Stimulated activated CD4-positive, alpha-beta T cell treated with anti-CD3 and anti-CD28 coated beads, Interleukin-4, amount 100 ng/mL, for 24 hours (primary cell): ENCODE measurements around the gene ENTPD3.
A peak's percentile ranks its signal among the peaks of the same experiment; 100 is the strongest.
"Not testable (repeated sequence)": the region's sequence is repeated elsewhere in the genome, so short reads cannot be mapped to it uniquely, and the experiment has no call there.

Source experiments
- DNase-seq: peaks from one replicate; pipeline ENCODE4 v3.0.0-alpha.2; 2020

Gene ENTPD3

DNA sequence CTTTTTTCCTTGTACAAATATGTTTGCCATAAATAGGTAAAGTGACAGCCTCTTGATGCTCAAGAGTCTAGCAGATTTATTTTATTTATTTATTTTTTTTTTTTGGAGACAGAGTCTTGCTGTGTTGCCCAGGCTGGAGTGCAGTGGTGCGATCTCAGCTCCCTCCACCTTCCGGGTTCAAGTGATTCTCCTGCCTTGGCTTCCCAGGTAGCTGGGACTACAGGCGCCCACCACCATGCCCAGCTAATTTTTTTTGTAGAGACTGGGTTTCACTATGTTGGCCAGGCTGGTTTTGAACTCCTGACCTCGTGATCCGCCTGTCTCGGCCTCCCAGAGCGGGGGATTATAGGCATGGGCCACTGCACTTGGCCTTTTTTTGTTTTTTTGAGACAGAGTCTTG is 75.9 kb downstream of the ENTPD3 start:
- not testable (repeated sequence) for DNase-seq

DNA sequence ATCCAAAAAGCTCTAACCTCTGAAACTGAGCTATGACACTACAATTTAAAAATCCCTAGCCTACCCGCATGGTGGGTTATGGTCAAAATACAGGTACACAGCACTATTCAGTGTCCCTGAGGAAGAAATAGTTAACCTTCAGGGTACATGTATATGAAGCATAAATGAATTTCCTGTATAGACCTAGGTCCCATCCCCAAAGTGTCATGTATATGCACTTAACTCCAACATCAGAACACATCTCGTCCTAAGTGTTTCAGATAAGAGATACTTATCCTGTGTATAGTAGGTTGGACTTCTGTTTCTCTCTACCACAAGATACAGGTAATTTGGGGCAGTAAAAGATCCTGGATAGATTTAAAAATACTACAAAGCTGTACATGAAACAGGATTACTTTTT is 76.6 kb downstream of the ENTPD3 start:
- DNase-seq = no peak

DNA sequence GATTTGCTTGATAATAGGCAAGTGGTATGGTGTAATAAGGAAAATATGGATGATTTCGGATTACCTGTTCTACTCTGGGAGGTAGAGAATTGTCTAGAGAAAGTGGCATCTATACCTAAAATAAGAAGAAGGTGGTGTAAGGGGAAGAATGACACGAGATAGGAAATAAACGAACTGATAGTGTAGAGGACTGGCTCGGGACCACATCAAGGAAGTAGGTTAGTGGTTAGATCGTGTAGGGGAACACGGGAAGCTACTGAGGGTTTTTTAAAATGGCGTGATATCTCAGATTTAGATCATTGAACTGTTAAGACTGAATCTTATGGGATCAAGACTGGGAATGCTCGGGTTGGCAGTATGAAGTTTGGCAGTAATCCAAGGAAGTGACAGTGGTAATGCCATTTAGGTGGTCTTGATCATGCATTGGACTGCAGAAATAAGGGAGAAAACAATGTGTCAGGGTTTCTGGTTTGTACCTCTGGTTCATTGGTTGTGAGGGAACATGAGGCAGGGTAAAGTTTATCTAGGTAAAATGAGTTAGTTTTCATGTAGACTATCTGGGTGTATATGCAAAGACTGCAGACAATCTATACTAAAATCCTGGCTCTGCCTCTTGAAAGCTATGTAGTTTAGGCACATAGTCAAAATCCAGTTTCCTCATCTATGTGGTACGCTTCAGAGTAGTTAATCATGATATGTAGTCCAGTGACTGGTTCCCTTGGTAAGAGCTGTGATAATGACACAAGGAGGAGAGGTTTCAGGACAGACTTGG is 77.5 kb downstream of the ENTPD3 start:
- DNase-seq = no peak

DNA sequence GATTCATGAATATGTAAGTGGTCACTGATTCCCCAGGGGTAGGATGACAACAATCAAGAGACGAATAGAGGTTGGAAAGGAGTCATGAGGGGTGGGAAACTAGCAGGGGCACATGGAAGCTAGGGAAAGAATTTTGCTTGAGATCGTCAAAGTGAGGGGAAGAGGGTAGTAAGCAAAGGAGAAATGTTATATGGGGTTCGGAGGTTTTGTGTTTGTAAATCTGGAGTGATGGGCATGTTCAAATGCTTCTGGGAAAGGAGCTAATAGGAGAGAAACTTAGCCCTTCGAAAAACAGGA is 78.1 kb downstream of the ENTPD3 start:
- DNase-seq = no peak

DNA sequence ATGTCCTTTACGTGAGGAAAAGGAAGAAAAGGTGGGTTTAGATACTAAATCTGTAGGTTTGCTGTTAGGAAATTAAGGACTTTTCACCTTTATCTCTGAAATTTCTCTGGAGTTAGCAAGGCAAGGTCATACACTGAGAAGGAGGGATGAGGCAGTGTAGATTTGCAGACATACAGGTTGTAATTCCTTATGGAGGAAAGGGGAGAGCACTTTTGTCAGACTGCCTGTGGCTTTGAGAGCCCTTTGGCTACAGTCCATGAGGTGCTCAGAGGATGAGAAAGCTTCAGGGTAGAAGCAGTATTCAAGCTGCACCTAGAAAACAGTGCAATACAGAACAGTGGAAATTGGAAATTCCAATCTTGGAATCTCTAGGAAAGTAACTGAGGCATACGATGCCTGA is 78.5 kb downstream of the ENTPD3 start:
- DNase-seq = no peak

DNA sequence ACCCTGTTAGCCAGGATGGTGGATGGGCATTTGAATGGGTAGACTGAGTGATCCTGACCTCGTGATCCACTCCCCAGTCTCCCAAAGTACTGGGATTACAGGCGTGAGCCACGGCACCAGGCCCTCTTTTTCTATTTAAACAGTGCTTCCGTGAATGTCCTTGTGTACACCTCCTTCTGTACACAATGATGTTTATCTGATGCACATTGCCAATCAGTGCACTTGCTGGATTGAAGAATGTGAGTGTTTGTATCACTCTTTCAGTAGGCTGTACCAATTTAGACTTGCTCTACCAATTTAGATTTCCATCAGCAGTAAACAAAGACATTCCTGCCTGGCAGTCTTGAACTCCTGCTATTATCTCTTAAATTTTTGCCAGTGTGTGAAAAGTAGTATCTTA is 81.0 kb downstream of the ENTPD3 start:
- no peak for DNase-seq

DNA sequence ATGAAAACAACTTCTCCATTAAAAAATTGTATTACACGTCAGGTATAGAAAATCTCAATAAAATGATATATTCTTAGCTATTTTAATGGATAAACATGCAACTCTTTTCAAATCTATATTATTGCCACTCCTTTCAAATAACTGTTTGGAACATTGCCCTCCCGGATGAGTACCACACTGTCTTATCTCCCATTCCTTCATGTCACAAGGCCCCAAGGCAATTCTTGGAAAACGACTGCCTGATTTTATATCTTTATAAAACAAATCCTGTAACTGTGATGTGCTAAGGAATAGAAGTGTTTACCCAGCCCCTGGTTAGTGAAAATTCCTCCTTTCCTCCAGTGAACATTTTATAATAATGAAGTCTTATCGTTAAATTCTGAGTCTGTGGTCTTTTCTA is 83.7 kb downstream of the ENTPD3 start:
- no peak for DNase-seq

DNA sequence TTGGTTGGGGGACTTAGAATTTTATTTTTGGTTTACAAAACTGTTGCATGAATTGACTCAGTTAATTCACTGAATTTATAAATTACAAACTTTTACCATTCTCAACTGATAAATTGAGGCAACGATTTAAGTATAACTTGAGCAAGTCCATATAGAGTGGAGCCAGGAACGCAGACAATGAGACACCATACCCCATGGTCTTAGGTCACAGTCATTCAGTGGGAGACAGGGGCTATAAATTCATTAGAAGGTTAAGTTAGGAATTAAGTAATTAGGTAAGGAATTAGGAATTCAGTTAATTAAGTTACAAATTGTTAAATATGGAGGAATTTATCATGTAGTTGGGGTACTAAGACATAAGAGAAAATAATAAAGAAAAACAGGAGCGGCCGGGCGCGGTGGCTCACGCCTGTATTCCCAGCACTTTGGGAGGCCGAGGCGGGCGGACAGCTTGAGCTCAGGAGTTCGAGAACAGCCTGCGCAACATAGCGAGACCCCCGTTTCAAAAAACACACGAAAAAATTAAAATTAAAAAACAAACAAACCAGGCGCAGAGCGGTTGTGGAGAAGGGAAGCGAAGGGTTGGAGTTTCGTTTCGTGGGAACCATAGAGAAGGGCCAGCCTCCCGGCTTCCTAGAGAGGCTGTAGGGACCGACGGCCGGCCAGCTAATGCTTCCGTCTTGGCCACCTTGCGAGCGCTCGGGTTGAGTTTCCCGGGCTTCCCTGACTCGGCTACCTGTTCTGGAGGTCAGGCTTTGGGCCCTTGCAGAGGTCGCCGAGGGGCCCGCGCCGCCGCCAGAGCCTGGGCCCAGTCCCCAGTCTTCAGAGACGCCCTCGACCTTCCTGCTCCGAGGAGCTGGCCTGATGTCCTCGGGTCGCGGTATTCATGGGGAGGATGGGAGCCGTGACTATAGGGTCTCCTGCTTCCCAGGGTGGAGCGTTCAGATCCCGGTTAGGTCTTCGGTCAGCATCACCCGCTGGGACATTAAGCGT is 89.8 kb downstream of the ENTPD3 start, which contains the start of gene ZNF619:
Gene ZNF619 (plus strand): TSS at position 645 of the 993 bp plus-strand sequence. CDS start 858 bp downstream, outside the sequence.
- peak; percentile 41 for DNase-seq

DNA sequence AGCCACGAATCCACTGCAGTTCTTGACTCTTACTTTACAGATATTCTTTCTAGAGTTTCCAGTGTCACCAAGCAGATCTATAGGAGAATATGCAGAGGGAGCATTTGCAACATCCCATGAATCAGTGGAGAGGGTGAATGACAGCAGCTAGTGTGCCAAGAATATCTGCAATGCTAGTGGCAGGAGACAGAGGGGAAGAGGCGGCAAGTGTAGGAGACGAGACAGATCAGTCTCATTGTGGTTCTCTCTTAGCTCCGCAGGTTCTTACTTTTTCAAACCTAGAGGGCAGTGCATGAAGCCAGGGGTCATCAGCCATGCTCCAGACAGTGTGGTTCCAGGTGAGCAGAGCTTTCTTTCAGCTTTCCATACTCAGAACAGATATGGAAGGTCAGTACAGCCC is 90.7 kb downstream of the ENTPD3 start:
- no peak for DNase-seq
